Ishikawa (cell line): ENCODE results near the gene FRMPD4.

Experiments used
- CEBPB ChIP-seq: IDR thresholded peaks from 2 replicates; pipeline ENCODE4 v1.6.1; 2012
- CREB1 ChIP-seq: IDR thresholded peaks from 2 replicates; pipeline ENCODE4 v1.6.1; 2012; ENCODE audit warnings: low read depth
- EGR1 ChIP-seq: IDR thresholded peaks from 2 replicates; pipeline ENCODE4 v1.6.1; 2012
- EP300 ChIP-seq: IDR thresholded peaks from 2 replicates; pipeline ENCODE4 v1.6.1; 2012; ENCODE audit warnings: borderline replicate concordance
- FOXM1 ChIP-seq: IDR thresholded peaks from 2 replicates; pipeline ENCODE4 v1.6.1; 2012; ENCODE audit warnings: low read depth, borderline replicate concordance
- NFIC ChIP-seq: IDR thresholded peaks from 2 replicates; pipeline ENCODE4 v1.6.1; 2012
- RAD21 ChIP-seq: IDR thresholded peaks from 2 replicates; pipeline ENCODE4 v1.6.1; 2012; ENCODE audit warnings: low read depth
- REST ChIP-seq: IDR thresholded peaks from 2 replicates; pipeline ENCODE4 v1.6.1; 2012; ENCODE audit warnings: low read depth, mild to moderate bottlenecking
- TAF1 ChIP-seq: IDR thresholded peaks from 2 replicates; pipeline ENCODE4 v1.6.1; 2012; ENCODE audit warnings: low read depth, mild to moderate bottlenecking
- TCF12 ChIP-seq: IDR thresholded peaks from 2 replicates; pipeline ENCODE4 v1.6.1; 2012; ENCODE audit warnings: low read depth
- TEAD4 ChIP-seq: IDR thresholded peaks from 2 replicates; pipeline ENCODE4 v1.6.1; 2012
- YY1 ChIP-seq: IDR thresholded peaks from 2 replicates; pipeline ENCODE4 v1.6.1; 2012; ENCODE audit warnings: low read depth
- ZBTB7A ChIP-seq: IDR thresholded peaks from 2 replicates; pipeline ENCODE4 v1.6.1; 2012; ENCODE audit warnings: low read depth
- TF ChIP-seq, protein P1 (sequence below): IDR thresholded peaks from 2 replicates; pipeline ENCODE4 v1.6.1; 2012
- TF ChIP-seq, protein P2 (sequence below): IDR thresholded peaks from 2 replicates; pipeline ENCODE4 v1.6.1; 2012

Gene FRMPD4

DNA sequence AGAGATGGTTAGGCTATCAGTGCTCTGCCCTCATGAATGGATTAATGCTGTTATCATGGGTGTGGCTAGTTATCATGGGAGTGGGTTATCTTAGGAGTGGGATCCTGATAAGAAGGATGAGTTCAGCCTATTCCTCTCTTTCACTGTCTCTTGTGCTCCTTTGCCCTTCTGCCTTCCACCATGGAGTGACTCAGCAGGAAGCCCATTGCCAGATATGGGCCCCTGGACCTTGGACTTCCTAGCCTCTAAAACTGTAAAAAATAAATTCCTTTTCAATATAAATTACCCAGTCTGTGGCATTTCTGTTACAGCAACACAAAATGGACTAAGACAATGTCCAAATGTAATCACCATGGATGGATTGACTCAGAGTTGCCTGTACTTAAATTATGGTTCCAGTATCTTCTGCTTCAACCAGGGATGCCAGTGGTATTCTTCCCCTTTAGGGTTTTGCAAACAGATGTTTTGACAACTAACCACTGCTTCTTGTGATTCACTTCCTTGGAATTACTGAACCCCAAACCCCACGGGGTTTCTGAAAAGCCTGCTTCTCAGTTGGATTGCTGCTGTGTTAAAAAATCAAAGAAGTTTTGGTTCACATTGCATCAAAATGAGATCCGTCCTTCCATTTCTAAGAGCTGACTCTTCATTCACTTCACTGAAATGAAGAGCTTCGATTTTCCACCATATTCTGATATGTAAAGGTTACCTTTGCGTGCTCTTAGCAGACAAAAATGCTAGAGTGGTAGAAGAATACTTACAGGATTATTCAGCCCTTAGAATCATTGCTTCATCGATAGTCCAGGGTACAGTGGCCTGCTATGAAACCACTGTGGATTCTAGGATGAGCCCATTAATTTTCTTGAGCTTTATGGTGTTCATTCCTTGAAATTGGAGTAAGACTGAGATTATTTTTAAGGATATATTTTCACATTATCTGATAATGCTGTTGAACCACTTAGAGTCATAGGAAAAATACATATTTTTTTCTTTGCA, 107.7 kb downstream of the FRMPD4 start:
- TF ChIP-seq CEBPB = no peak

- TF ChIP-seq REST (no peak), EGR1 (no peak), CEBPB (no peak), TEAD4 (no peak), ZBTB7A (no peak), FOXM1 (no peak), CREB1 (no peak)
- TF ChIP-seq, protein P1, sequence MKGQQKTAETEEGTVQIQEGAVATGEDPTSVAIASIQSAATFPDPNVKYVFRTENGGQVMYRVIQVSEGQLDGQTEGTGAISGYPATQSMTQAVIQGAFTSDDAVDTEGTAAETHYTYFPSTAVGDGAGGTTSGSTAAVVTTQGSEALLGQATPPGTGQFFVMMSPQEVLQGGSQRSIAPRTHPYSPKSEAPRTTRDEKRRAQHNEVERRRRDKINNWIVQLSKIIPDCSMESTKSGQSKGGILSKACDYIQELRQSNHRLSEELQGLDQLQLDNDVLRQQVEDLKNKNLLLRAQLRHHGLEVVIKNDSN = no peak
- TF ChIP-seq, protein P2, sequence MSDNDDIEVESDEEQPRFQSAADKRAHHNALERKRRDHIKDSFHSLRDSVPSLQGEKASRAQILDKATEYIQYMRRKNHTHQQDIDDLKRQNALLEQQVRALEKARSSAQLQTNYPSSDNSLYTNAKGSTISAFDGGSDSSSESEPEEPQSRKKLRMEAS = no peak
Observed at GRCh38 chrX:12249997-12250396, 111.7 kb downstream of the FRMPD4 start.

GRCh38 chrX:12263211-12263610, 124.9 kb downstream of the FRMPD4 start:
- TF ChIP-seq CEBPB (no peak), RAD21 (no peak), TCF12 (no peak), CREB1 (no peak), TEAD4 (no peak), EGR1 (no peak), REST (no peak), TAF1 (no peak), FOXM1 (no peak), ZBTB7A (no peak), YY1 (no peak), NFIC (no peak), EP300 (no peak)
- TF ChIP-seq, protein P2 = no peak
- TF ChIP-seq, protein P1 = no peak

DNA sequence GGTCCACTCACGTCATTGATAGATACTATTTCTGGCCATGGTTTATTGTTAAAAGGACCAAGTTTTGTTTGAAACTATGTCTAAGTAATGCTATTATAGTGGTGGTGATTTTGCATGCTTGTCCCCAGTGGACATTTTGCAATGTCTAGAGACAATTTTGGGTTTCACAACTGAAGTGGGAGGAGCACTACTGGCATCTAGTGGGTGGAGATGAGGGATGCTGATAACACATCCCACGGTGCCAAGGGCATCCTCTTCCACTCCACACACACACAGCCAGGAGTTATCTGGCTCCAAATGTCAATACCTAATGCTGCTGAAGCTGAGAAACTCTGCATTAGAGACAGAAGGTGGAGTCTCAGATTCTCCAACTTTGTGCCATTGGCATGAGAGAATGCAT, 131.2 kb downstream of the FRMPD4 start:
- TF ChIP-seq RAD21 = no peak
- TF ChIP-seq, protein P1 = no peak
- no peak for TF ChIP-seq EP300
- no peak for TF ChIP-seq EGR1
- TF ChIP-seq, protein P2 = no peak
- no peak for TF ChIP-seq REST
- no peak for TF ChIP-seq FOXM1
- TF ChIP-seq ZBTB7A = no peak
- no peak for TF ChIP-seq TAF1
- no peak for TF ChIP-seq TCF12
- no peak for TF ChIP-seq TEAD4
- no peak for TF ChIP-seq CEBPB
- TF ChIP-seq NFIC = no peak
- TF ChIP-seq YY1 = no peak
- no peak for TF ChIP-seq CREB1
